GM12878 (cell line): ENCODE measurements around the gene SUB1. TPM values are rescaled to one million over a fixed set of nuclear protein-coding genes. Genes with fewer than 3 reads are reported as not detected.

Experiments
- ATF2 ChIP-seq: IDR thresholded peaks from 2 replicates; pipeline ENCODE4 v1.6.1; 2012; ENCODE audit warnings: low read length, inconsistent platforms
- CREB1 ChIP-seq: IDR thresholded peaks from 2 replicates; pipeline ENCODE4 v1.6.1; 2012; ENCODE audit warnings: low read depth, mild to moderate bottlenecking, inconsistent platforms
- E2F4 ChIP-seq: IDR thresholded peaks from 2 replicates; pipeline ENCODE4 v1.6.1; 2012; ENCODE audit warnings: low read depth, low read length, improper control_type of control experiment
- E2F8 ChIP-seq: fragments of 450-650 bp; IDR thresholded peaks from 2 replicates; pipeline ENCODE4 v1.6.1; 2018; ENCODE audit warnings: mild to moderate bottlenecking, low read depth, moderate library complexity; ENCODE audit not compliant: partially characterized antibody
- FOXM1 ChIP-seq: IDR thresholded peaks from 2 replicates; pipeline ENCODE4 v1.6.1; 2012; ENCODE audit warnings: low read depth, mild to moderate bottlenecking, inconsistent platforms, low read length, moderate library complexity
- GATAD2B ChIP-seq: fragments of 450-650 bp; conservative IDR thresholded peaks from 2 replicates; pipeline ENCODE4 v1.6.1; 2017; ENCODE audit warnings: low read depth, mild to moderate bottlenecking, moderate library complexity
- HDGF ChIP-seq: fragments of 450-650 bp; IDR thresholded peaks from 2 replicates; pipeline ENCODE4 v1.6.1; 2016; ENCODE audit warnings: antibody characterized with exemption
- JUNB ChIP-seq: IDR thresholded peaks from 2 replicates; pipeline ENCODE4 v1.6.1; 2016; ENCODE audit warnings: antibody characterized with exemption, mild to moderate bottlenecking
- MLLT1 ChIP-seq: fragments of 450-650 bp; IDR thresholded peaks from 2 replicates; pipeline ENCODE4 v1.6.1; 2016; ENCODE audit warnings: mild to moderate bottlenecking
- NKRF ChIP-seq: fragments of 450-650 bp; conservative IDR thresholded peaks from 2 replicates; pipeline ENCODE4 v1.6.1; 2017; ENCODE audit warnings: mild to moderate bottlenecking, moderate library complexity
- RAD21 ChIP-seq: IDR thresholded peaks from 2 replicates; pipeline ENCODE4 v1.6.1; 2011; ENCODE audit warnings: mild to moderate bottlenecking, low read depth, low read length, moderate library complexity; ENCODE audit not compliant: insufficient read depth
- RCOR1 ChIP-seq: conservative IDR thresholded peaks from 2 replicates; pipeline ENCODE4 v1.6.1; 2012; ENCODE audit warnings: low read depth, low read length, improper control_type of control experiment
- SREBF1 ChIP-seq: IDR thresholded peaks from 2 replicates; pipeline ENCODE4 v1.6.1; 2012; ENCODE audit warnings: mild to moderate bottlenecking, low read length
- TCF7 ChIP-seq: IDR thresholded peaks from 2 replicates; pipeline ENCODE4 v1.6.1; 2014; ENCODE audit warnings: antibody characterized with exemption, borderline replicate concordance
- ZBTB11 ChIP-seq: fragments of 450-650 bp; formaldehyde crosslinking; IDR thresholded peaks from 2 replicates; pipeline ENCODE4 v1.5.0; 2022; ENCODE audit warnings: mild to moderate bottlenecking, missing genetic modification characterization
- ZZZ3 ChIP-seq: IDR thresholded peaks from 2 replicates; pipeline ENCODE4 v1.6.1; 2011; ENCODE audit warnings: low read depth; ENCODE audit not compliant: control insufficient read depth, insufficient read length
- polyA plus RNA-seq, 11 experiments: library from polyadenylated mRNA; depleted of rRNA in 4 of 11; unstranded in 6 of 11; stranded (reverse) in 5 of 11; fragments of >200 nt; fragmentation: Nextera tagmentation in 4 of 11; fragmentation: Illumina TruSeq in 1 of 11; extraction: Ambion mirVana in 4 of 11; extraction: Trizol in 1 of 11; gene quantifications; 1 replicate in 1 of 11; 2 replicates in 10 of 11; pipeline versions ENCODE4 v1.2.1 to v1.2.3, GENCODE V29; 2011 to 2016; ENCODE audit warnings: inconsistent platforms in 2 of 11, missing spikeins in 2 of 11, low read depth in 1 of 11
- total RNA-seq, 4 experiments: library from RNA; depleted of rRNA in 3 of 4; stranded (reverse); fragments of >200 nt in 3 of 4; fragmentation: Illumina TruSeq in 1 of 4; extraction: Trizol in 1 of 4; gene quantifications; 2 replicates each; pipeline versions ENCODE4 v1.2.1 to v1.2.3, GENCODE V29; 2013 to 2021

The SUB1 gene
- total and polyA plus RNA-seq, 10 of the 15 experiments (the other 5 are each of a cell fraction or from before 2014, with no cell fraction given) = 468 to 2,785 (median 1,145) TPM

GRCh38 chr5:32542216-32543059, 42.9 kb upstream of the SUB1 start (continued):
- TF ChIP-seq HDGF = peak; percentile 58; the same call in 1 of the 2 replicates
- peak; percentile 87 for TF ChIP-seq GATAD2B
- no peak for TF ChIP-seq E2F4
- peak; percentile 97 for TF ChIP-seq TCF7
- no peak for TF ChIP-seq ZZZ3
- peak; percentile 76 for TF ChIP-seq CREB1
- peak; percentile 98 for TF ChIP-seq ATF2
- peak; percentile 36 for TF ChIP-seq E2F8
- no peak for TF ChIP-seq SREBF1
- TF ChIP-seq FOXM1 = peak; percentile 98
- TF ChIP-seq ZBTB11 (CRISPR knock-in tag) = no peak
- peak; percentile 64; the same call in 1 of the 2 replicates for TF ChIP-seq MLLT1
- peak; percentile 8; the same call in 1 of the 2 replicates for TF ChIP-seq RAD21
- TF ChIP-seq JUNB = peak; percentile 99
- no peak for TF ChIP-seq RCOR1
- peak; percentile 18; the same call in 1 of the 2 replicates for TF ChIP-seq NKRF
